CD14-positive monocyte (primary cell): ENCODE measurements around the gene KIAA1755. TPM values are rescaled to one million over a fixed set of nuclear protein-coding genes. Genes with fewer than 3 reads are reported as not detected.

Experiments
- DNase-seq, 3 donors: peaks; one replicate each; pipeline ENCODE4 v3.0.0-alpha.2; 2011 to 2022
- H2AFZ ChIP-seq: 2 replicates; pipeline ENCODE4 v1.6.0; 2012; ENCODE audit warnings: mild to moderate bottlenecking, low read depth, low read length, inconsistent platforms; ENCODE audit not compliant: insufficient read depth, poor library complexity, severe bottlenecking
- H3K27ac ChIP-seq, 2 donors: 1 replicate in 1 of 2; 2 replicates in 1 of 2; pipeline ENCODE4 v1.5.1; 2012 to 2013; ENCODE audit warnings: low read length in 2 of 2, control low read depth in 1 of 2, inconsistent platforms in 1 of 2, low read depth in 1 of 2, mild to moderate bottlenecking in 1 of 2
- H3K27me3 ChIP-seq, 2 donors: one replicate each; pipeline versions ENCODE4 v1.6.0 to v1.6.1; 2011 to 2013; ENCODE audit warnings: low read length in 2 of 2; ENCODE audit not compliant: control insufficient read depth in 2 of 2, insufficient read depth in 2 of 2
- H3K36me3 ChIP-seq, 2 donors: replicated peaks in 1 of 2; 1 replicate in 1 of 2; 2 replicates in 1 of 2; pipeline versions ENCODE4 v1.5.1 to v1.6.1; 2012 to 2013; ENCODE audit warnings: low read length in 2 of 2, control low read depth in 1 of 2, inconsistent platforms in 1 of 2, mild to moderate bottlenecking in 1 of 2; ENCODE audit not compliant: insufficient read depth in 2 of 2, control insufficient read depth in 1 of 2
- H3K4me1 ChIP-seq, 2 donors: 1 replicate in 1 of 2; 2 replicates in 1 of 2; pipeline versions ENCODE4 v1.5.1 to v1.6.1; 2012 to 2013; ENCODE audit warnings: low read length in 2 of 2, control low read depth in 1 of 2, inconsistent platforms in 1 of 2, mild to moderate bottlenecking in 1 of 2, moderate library complexity in 1 of 2; ENCODE audit not compliant: insufficient read depth in 2 of 2, control insufficient read depth in 1 of 2
- H3K4me2 ChIP-seq: replicated peaks from 2 replicates; pipeline ENCODE3; 2012; ENCODE audit warnings: low read length, moderate library complexity, mild to moderate bottlenecking; ENCODE audit not compliant: poor library complexity, severe bottlenecking; ENCODE audit errors: extremely low read depth
- H3K4me3 ChIP-seq, 3 experiments: fragments of 200-600 bp in 1 of 3; sonication (generic) in 1 of 3; replicated peaks in 1 of 3; 1 replicate in 2 of 3; 2 replicates in 1 of 3; pipeline ENCODE4 v1.5.1; 2011 to 2013; ENCODE audit warnings: low read length in 3 of 3, mild to moderate bottlenecking in 3 of 3, control low read depth in 2 of 3, low read depth in 2 of 3, inconsistent platforms in 1 of 3, moderate library complexity in 1 of 3
- H3K79me2 ChIP-seq: 2 replicates; pipeline ENCODE4 v1.6.0; 2012; ENCODE audit warnings: mild to moderate bottlenecking, control low read depth, inconsistent platforms, low read length, moderate library complexity; ENCODE audit not compliant: insufficient read depth
- H3K9ac ChIP-seq: 2 replicates; pipeline ENCODE4 v1.6.0; 2017; ENCODE audit warnings: low read length, mild to moderate bottlenecking; ENCODE audit not compliant: insufficient read depth, poor library complexity, severe bottlenecking
- H3K9me3 ChIP-seq, 2 donors: replicated peaks in 1 of 2; 1 replicate in 1 of 2; 2 replicates in 1 of 2; pipeline versions ENCODE4 v1.5.1 to v1.6.1; 2012 to 2013; ENCODE audit warnings: low read length in 2 of 2, control low read depth in 1 of 2; ENCODE audit not compliant: control insufficient read depth in 1 of 2, insufficient read depth in 1 of 2
- H4K20me1 ChIP-seq: 2 replicates; pipeline ENCODE4 v1.6.0; 2012; ENCODE audit warnings: mild to moderate bottlenecking, low read length, control low read depth, moderate library complexity; ENCODE audit not compliant: insufficient read depth
- H3K27ac Mint-ChIP-seq, 7 donors: one replicate each; pipeline ENCODE4 v1.8.0; 2020; ENCODE audit warnings: mild to moderate bottlenecking in 7 of 7, mixed read lengths in 7 of 7, moderate library complexity in 6 of 7, inconsistent platforms in 2 of 7
- H3K27me3 Mint-ChIP-seq, 3 donors: one replicate each; pipeline ENCODE4 v1.8.0; 2021 to 2022; ENCODE audit warnings: low read depth in 3 of 3, mild to moderate bottlenecking in 3 of 3, mixed read lengths in 3 of 3, moderate library complexity in 3 of 3, inconsistent platforms in 1 of 3
- H3K36me3 Mint-ChIP-seq, 2 donors: one replicate each; pipeline ENCODE4 v1.8.0; 2020; ENCODE audit warnings: mixed read lengths in 2 of 2, inconsistent platforms in 1 of 2, mild to moderate bottlenecking in 1 of 2
- H3K4me1 Mint-ChIP-seq: one replicate; pipeline ENCODE4 v1.8.0; 2020; ENCODE audit warnings: mild to moderate bottlenecking, mixed read lengths
- H3K4me3 Mint-ChIP-seq, 2 donors: one replicate each; pipeline ENCODE4 v1.8.0; 2020; ENCODE audit warnings: mild to moderate bottlenecking in 2 of 2, mixed read lengths in 2 of 2, moderate library complexity in 1 of 2
- H3K9me3 Mint-ChIP-seq, 7 donors: one replicate each; pipeline ENCODE4 v1.8.0; 2020 to 2022; ENCODE audit warnings: mixed read lengths in 7 of 7, mild to moderate bottlenecking in 6 of 7, moderate library complexity in 6 of 7, inconsistent platforms in 2 of 7
- WGBS: methylation state at CpG from one replicate; pipeline ENCODE4 v1.1.5; 2013; ENCODE audit warnings: missing lambda C conversion rate; ENCODE audit not compliant: insufficient coverage; 5-methylcytosine and 5-hydroxymethylcytosine counted together
- intact Hi-C, 2 donors: fragments of 100-400 bp; cut with micrococcal nuclease; formaldehyde crosslinking; loops; one replicate each; pipeline versions ENCODE4 v1.15.0 to v1.15.1; 2023
- polyA plus RNA-seq, 3 donors: library from polyadenylated mRNA; depleted of rRNA in 1 of 3; unstranded in 2 of 3; stranded (reverse) in 1 of 3; fragments of 300-500 nt in 2 of 3; fragments of >200 nt in 1 of 3; fragmentation: Illumina TruSeq in 2 of 3; gene quantifications; 1 replicate in 2 of 3; 2 replicates in 1 of 3; pipeline ENCODE4 v1.2.3, GENCODE V29; 2012 to 2021
- TF ChIP-seq, protein P1 (sequence below): fragments of 200-600 bp; IDR thresholded peaks from one replicate; pipeline ENCODE4 v1.8.0; 2022; ENCODE audit warnings: antibody characterized with exemption, mild to moderate bottlenecking

Gene KIAA1755
- polyA plus RNA-seq, 3 donors, result not detected

DNA sequence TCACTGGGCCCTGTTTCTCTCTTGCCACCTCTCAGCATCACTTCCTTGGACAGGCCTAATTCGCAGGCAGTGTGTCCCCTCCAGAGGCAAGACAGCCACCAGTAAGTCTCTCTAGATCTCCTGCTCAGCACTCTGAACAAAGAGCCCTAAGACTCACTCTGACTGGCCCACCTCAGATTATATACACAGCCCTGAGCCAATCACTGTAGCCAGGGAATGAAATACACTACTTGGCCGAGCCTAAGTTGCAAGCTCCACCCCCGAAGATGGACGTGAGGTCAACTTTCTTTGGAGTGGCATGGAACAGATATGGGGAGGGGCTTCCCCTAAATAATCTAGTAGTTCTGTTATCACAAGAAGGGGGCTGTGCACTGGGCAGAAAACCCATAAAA, 47.5 kb upstream of the KIAA1755 start:
- WGBS, result 40% methylated on average over 1 of the region's 4 CpGs
- intact Hi-C loops, result loop anchor here in 1 of 2 donors (5.0 to 10.0 kb wide), 2 partner anchors 81 to 253 kb away; no protein-coding TSS in a partner anchor
- Histone ChIP-seq H3K4me1 (peaks cover 53% of the 10 kb centered on the region in 2 donors), H3K27me3 (peaks cover 2 to 16% of the 10 kb centered on the region in 2 donors), H3K9me3 (no peaks in the 10 kb centered on the region), H3K9ac (no peak overlapping the region), H3K4me2 (peak overlapping the region; percentile 34), H4K20me1 (no peaks in the 10 kb centered on the region), H2AFZ (peak overlapping the region; percentile 8), H3K4me3 (peak overlapping the region in 1 of 3 experiments; percentile 27), H3K79me2 (peaks cover 13% of the 10 kb centered on the region), H3K36me3 (peaks cover 4 to 20% of the 10 kb centered on the region in 2 donors), H3K27ac (peak overlapping the region in 1 of 2 donors; percentile 24)
- no peak for DNase-seq
- Mint-ChIP-seq H3K4me1 (peaks cover 55% of the 10 kb centered on the region), H3K9me3 (peaks cover 0 to 3% (median 3%) of the 10 kb centered on the region in 7 donors), H3K27ac (peak overlapping the region; percentile 33 to 87 (median 59)), H3K4me3 (peak overlapping the region; percentile 16 to 69), H3K27me3 (peaks cover 10 to 32% (median 25%) of the 10 kb centered on the region in 3 donors), H3K36me3 (peaks cover 37 to 38% of the 10 kb centered on the region in 2 donors)
- TF ChIP-seq, protein P1, sequence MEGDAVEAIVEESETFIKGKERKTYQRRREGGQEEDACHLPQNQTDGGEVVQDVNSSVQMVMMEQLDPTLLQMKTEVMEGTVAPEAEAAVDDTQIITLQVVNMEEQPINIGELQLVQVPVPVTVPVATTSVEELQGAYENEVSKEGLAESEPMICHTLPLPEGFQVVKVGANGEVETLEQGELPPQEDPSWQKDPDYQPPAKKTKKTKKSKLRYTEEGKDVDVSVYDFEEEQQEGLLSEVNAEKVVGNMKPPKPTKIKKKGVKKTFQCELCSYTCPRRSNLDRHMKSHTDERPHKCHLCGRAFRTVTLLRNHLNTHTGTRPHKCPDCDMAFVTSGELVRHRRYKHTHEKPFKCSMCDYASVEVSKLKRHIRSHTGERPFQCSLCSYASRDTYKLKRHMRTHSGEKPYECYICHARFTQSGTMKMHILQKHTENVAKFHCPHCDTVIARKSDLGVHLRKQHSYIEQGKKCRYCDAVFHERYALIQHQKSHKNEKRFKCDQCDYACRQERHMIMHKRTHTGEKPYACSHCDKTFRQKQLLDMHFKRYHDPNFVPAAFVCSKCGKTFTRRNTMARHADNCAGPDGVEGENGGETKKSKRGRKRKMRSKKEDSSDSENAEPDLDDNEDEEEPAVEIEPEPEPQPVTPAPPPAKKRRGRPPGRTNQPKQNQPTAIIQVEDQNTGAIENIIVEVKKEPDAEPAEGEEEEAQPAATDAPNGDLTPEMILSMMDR, result no peak

DNA sequence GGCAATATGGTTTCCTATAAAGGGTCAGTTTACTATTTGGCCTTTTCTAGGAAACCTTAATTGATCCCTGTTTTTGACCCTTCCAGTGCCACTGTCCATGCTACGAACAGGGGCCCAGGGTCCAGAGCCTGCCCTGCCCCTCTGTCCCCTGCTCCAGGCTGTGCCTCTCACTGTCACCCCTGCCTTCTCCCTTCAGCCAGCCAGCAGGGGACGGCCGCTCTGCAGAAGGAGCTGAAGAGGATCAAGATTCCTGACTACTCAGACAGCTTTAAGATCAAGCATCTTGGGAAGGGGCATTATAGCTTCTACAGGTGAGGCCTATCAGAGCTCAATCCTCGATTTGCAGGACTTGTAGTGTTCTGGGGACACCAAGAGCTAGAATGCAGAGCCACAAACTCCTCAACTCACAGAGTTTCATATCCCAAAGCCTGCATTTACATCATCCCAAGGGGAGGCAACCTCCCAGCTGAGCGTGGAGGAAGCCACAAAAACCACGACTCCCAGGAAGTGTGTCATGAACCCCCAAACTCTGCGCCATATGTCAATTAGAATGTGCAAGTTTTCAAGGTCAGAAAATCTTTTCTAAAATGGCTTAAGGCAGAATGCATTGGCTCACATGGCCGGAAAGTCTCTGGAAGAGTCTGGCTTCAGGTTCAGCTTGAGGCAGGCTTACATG, 47.0 kb upstream of the KIAA1755 start:
- H3K4me3 ChIP-seq, result peak overlapping the region in 1 of 3 experiments; percentile 27
- Mint-ChIP-seq H3K27me3 (peaks cover 10 to 34% (median 26%) of the 10 kb centered on the region in 3 donors), H3K9me3 (peaks cover 0 to 3% (median 3%) of the 10 kb centered on the region in 7 donors), H3K4me3 (peak overlapping the region; percentile 16 to 69), H3K4me1 (peaks cover 60% of the 10 kb centered on the region), H3K27ac (peak overlapping the region; percentile 57 to 87 (median 74)), H3K36me3 (peaks cover 35 to 38% of the 10 kb centered on the region in 2 donors)
- H3K9ac ChIP-seq, result no peak overlapping the region
- H4K20me1 ChIP-seq, result no peaks in the 10 kb centered on the region
- H3K4me2 ChIP-seq, result peak overlapping the region; percentile 34
- peak overlapping the region in 1 of 2 donors; percentile 24 for H3K27ac ChIP-seq
- DNase-seq, result peak; percentile 49 to 72 (median 58)
- H3K9me3 ChIP-seq, result no peaks in the 10 kb centered on the region
- H3K36me3 ChIP-seq, result peaks cover 4 to 20% of the 10 kb centered on the region in 2 donors
- H2AFZ ChIP-seq, result peak overlapping the region; percentile 8
- TF ChIP-seq, protein P1, result no peak
- H3K27me3 ChIP-seq, result peaks cover 2 to 16% of the 10 kb centered on the region in 2 donors
- H3K4me1 ChIP-seq, result peaks cover 59% of the 10 kb centered on the region in 2 donors
- WGBS, result 57% methylated on average over 5 of the region's 8 CpGs
- H3K79me2 ChIP-seq, result peaks cover 13% of the 10 kb centered on the region
- intact Hi-C loops, result loop anchor here in 1 of 2 donors (5.0 to 10.0 kb wide), 2 partner anchors 80 to 253 kb away; no protein-coding TSS in a partner anchor
